ENCODE results near the gene ALK.

DNA sequence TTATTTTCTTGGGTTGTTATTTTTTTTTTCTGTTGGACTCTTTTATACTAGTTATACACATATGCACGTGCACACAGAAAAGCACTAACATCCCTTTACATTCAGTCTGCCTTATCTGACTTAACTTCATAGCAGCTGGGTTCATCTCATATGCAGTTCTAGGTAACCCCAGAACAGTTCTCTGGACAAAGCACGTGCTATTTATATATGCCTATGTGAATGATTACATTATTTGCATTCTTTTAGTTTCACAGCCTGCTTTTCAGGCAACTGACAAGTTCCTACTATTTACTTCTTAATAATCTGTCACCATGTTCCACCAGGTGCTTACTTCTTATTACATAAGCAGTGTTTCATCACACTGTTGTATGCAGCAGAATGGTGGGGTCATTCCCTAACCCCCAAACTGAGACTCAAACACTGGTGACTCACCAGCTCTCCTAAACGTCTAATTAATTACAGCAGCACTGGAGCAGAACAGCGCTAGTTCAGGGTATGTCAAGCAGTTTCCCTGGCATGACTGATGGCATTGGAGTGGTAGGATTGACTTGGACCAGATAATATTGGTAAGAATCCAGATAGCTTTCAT, 433.3 kb downstream of the ALK start:
- TF ChIP-seq POLR2A (IDR thresholded peaks at IDR 0.05; ENCODE audit: low read length) = no peak
- TF ChIP-seq GATA1 (IDR thresholded peaks at IDR 0.05; ENCODE audit: low read depth, low read length) = no peak
